ENCODE results near the gene PGLYRP1.

Gene PGLYRP1

DNA sequence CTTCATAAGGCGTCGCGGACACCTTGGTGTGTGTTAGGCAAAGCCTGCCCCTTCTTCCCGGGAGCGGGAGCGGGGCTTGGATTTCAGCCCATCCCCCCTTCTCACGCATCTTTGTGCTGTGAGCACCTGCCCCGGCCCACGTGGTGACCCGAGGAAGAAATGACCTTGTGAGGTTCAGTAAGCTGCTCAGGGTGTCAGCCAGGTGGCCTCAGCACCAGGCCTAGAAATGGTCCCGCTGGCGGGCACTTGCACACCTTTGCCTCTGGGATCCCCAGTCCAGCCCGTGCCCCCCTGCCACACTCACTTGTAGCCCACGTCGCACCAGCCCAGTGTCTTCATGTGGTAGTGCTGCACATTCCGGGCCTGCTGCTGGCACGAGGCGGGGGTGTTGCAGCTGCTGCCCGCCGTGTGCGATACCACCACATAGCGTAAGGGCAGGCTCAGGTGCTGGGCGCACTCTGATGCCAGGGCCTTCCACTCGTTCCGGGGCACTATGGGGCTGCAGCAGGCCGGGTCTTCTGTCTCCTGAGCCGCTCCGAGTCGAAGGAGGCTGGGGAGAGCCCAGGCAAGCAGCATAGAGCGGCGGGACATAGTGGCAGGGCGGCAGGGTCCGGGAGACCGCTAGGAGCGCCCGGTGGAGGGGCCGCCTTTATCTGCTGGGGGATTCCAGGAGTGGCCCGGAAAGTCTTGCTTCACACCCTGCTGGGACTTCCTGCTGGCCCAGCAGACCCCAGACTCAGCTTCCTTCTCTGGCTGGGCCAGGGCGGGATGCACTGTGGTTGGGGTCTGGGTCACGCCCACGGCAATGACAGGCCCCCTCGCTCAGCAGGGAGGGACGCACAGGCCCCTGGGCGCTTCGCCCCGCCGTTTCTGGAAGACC lies at the start of gene PGLYRP1:
TSS of gene PGLYRP1 (minus strand) at position 623 of the 880 bp plus-strand sequence. CDS start at position 591, 32 bp downstream.
- in situ Hi-C loops (cut with MboI; ENCODE audit: low sequenced_read_pairs), result no loop called here

DNA sequence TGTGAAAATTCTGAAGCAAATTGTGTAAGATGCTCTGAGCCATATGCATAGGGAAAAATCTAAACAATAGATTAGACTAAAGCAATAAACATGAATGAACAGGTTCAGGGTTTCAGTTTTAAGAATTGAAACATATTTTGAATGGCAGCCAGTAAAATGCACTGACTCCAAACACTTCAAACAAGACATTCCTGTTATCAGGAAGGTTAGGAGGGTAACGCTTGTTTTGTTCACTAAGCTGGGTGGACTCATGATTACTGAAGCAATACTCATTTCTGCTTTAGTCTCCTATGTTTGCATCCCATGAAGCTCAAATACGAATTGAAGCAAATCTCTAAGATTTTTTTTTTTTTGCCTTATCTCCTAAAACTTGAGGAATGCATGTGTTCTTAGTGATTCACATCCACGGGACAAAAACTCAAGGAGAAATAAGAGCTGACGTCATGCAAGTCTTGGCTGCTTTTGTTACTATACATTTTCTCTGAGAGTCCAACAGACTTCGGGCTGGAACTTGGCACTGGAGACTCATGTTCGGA lies 47.0 kb upstream of the PGLYRP1 start:
- in situ Hi-C loops (cut with MboI; ENCODE audit: low sequenced_read_pairs), result no loop called here

- in situ Hi-C loops (cut with MboI; ENCODE audit: low sequenced_read_pairs), result no loop called here
These were observed 45.7 kb upstream of the PGLYRP1 start for GRCh38 chr19:46068345-46069258.

GRCh38 chr19:46067691-46068090 lies 44.8 kb upstream of the PGLYRP1 start:
- in situ Hi-C loops (cut with MboI; ENCODE audit: low sequenced_read_pairs), result no loop called here

- in situ Hi-C loops (cut with MboI; ENCODE audit: low sequenced_read_pairs), result no loop called here
These were observed 43.6 kb upstream of the PGLYRP1 start for GRCh38 chr19:46066471-46066870.

DNA sequence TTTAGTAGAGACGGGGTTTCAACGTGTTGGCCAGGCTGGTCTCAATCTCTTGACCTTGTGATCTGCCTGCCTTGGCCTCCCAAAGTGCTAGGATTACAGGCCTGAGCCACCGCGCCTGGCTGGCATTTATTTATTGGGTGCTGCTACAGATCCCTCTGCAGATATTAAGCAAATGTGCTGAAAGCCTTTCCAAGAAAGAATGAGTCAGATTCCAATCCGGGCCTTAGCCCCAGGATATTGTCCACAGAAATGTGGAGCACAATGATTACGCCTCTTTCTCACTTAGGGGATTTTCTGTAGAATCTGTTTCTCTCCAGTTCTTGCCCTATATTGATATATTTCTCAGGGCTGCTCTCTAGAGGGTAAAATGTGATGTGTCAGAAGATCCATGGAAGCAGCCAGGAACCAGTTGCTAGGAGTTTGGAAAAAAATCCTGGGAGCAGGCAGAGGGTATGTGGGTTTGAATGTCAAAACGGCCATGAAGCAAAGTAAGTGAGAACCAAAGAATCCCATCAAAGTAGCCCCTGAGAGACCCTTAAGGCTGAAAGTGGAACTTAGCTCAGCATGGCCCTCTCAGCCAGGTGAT lies 42.7 kb upstream of the PGLYRP1 start:
- in situ Hi-C loops (cut with MboI; ENCODE audit: low sequenced_read_pairs), result no loop called here

GRCh38 chr19:46063201-46063600 lies 40.3 kb upstream of the PGLYRP1 start:
- in situ Hi-C loops (cut with MboI; ENCODE audit: low sequenced_read_pairs), result no loop called here

DNA sequence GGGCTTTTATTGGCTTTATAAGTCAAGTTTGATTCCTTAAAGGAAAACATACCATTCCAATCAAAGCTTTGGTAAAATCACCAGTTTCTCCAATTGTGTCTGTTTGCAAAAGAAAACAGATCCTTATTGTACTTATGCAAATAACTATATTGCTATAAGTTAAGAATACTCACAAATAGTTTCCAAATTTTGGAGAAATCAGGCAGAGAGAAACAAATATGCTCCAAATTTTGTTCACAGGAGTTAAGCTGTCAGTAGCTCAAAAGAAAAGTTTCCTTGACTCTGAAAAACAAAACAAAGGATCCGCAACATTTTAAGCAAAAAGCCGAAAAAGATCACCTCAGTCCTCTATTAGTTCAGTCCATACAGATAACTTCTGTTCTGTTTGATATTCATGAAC lies 37.2 kb upstream of the PGLYRP1 start:
- in situ Hi-C loops (cut with MboI; ENCODE audit: low sequenced_read_pairs), result no loop called here

GRCh38 chr19:46058778-46059177 lies 35.9 kb upstream of the PGLYRP1 start:
- in situ Hi-C loops (cut with MboI; ENCODE audit: low sequenced_read_pairs), result no loop called here

- in situ Hi-C loops (cut with MboI; ENCODE audit: low sequenced_read_pairs), result no loop called here
These were observed 33.7 kb upstream of the PGLYRP1 start for GRCh38 chr19:46056536-46056935.

GRCh38 chr19:46052896-46053295 lies 30.0 kb upstream of the PGLYRP1 start:
- in situ Hi-C loops (cut with MboI; ENCODE audit: low sequenced_read_pairs), result no loop called here

- in situ Hi-C loops (cut with MboI; ENCODE audit: low sequenced_read_pairs), result no loop called here
These were observed 26.7 kb upstream of the PGLYRP1 start for GRCh38 chr19:46049597-46049996.

- in situ Hi-C loops (cut with MboI; ENCODE audit: low sequenced_read_pairs), result no loop called here
These were observed 20.7 kb upstream of the PGLYRP1 start for GRCh38 chr19:46043519-46043918.

GRCh38 chr19:46042252-46042883 lies 19.5 kb upstream of the PGLYRP1 start:
- in situ Hi-C loops (cut with MboI; ENCODE audit: low sequenced_read_pairs), result no loop called here

DNA sequence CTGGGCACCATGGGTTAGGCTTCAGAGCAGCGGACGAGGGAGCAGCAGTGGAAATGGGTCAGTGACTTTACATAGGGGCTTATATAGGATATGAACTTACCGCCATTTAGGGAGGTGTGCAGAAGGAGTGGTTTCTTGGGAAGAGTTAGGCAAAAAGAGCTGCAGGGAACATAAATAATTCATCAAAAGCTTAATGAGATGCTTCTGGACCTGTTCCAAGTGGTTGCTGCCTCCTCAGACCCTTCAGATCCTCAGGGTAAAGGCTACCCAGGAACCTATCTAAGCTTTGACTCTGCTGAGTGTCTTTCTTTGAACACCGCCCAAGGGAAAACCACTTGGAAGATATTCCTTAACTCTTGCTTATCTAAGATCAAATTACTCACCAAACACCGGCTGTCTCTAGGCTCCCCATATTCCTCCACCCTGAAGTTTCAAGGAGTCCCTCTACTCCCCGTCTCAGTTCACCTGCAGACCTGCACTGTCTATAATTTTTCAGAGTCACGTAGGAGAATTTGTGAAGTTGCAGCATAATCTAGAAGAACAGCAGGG lies 18.2 kb upstream of the PGLYRP1 start, which contains the start of gene IGFL4:
TSS of gene IGFL4 (minus strand) at position 51 of the 549 bp plus-strand sequence. CDS start at position 11, 40 bp downstream.
- in situ Hi-C loops (cut with MboI; ENCODE audit: low sequenced_read_pairs), result no loop called here

- in situ Hi-C loops (cut with MboI; ENCODE audit: low sequenced_read_pairs), result no loop called here
These were observed 17.3 kb upstream of the PGLYRP1 start for GRCh38 chr19:46040125-46040524.

DNA sequence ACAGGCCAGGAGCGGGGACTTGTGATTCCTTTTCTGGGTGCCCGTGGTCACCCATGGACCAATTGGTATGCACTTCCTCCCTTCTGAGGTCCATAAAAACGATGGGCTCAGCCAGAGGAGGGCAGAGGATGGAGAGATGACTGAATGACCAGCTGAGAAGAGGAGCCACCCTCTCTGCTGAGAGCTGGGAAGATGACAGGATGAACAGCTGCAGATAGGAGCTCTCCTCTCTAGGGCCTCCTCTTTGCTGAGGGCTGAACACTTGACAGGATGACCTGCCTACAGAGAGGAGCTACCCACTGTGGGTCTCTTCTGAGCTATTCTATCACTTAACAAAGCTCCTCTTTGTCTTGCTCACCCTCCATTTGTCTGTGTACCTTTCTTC lies 13.9 kb upstream of the PGLYRP1 start:
- in situ Hi-C loops (cut with MboI; ENCODE audit: low sequenced_read_pairs), result no loop called here

GRCh38 chr19:46035986-46036743 lies 13.3 kb upstream of the PGLYRP1 start:
- in situ Hi-C loops (cut with MboI; ENCODE audit: low sequenced_read_pairs), result no loop called here

DNA sequence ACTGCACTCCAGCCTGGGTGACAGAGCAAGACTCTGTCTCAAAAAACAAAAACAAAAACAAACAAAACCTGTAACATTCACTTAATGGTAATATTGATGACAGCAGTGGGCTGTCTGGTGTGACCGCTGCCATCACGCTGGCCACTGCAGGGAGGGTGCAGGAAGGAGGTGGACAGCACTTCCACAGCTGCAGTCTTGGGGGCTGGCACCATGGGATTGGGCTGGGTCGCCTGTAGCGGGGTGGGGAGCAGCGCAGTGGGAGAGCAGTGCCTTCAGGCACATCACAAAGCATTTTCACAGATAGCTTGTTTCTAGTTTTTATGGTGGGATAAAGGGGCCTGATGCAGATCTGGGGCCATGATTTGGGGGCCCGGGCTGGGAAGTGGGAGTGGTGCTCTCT lies 12.7 kb upstream of the PGLYRP1 start:
- in situ Hi-C loops (cut with MboI; ENCODE audit: low sequenced_read_pairs), result no loop called here

Data from HL-60/S4 treated with retinoic acid at 250 ng/mL for 4 days and 3 days (cell line).